HCT116 (cell line): Measurements from ENCODE around the gene SNX2. TPM values are rescaled to one million over a fixed set of nuclear protein-coding genes. Genes with fewer than 3 reads are reported as not detected.
"Not testable (repeated sequence)": the region's sequence is repeated elsewhere in the genome, so short reads cannot be mapped to it uniquely, and the experiment has no call there.

Experiments used
- ATAC-seq: fragments of 200-7000 bp; cut with Tn5 transposase; 2 replicates; pipeline ENCODE4 v1.9.1; 2020; ENCODE audit warnings: mild to moderate bottlenecking, moderate library complexity
- BruUV-seq: library from RNA; stranded (reverse); fragments of 400-500 nt; replicated peaks from 2 replicates; lab custom pipeline; 2021; lab: Mats Ljungman, UMichigan
- CTCF ChIA-PET: fragments of 300-600 bp; sonication (Branson Sonifier 250); formaldehyde crosslinking; loops from one replicate; lab custom pipeline; 2021; ENCODE audit warnings: antibody characterized with exemption; lab: Charles Lee
- POLR2A ChIA-PET: fragments of 300-600, 350-600 bp; sonication (Branson Sonifier 250); formaldehyde crosslinking; loops from one replicate; lab custom pipeline; 2021; ENCODE audit warnings: antibody characterized with exemption; lab: Charles Lee
- RAD21 ChIA-PET, 2 experiments: fragments of 300-600 bp; sonication (Branson Sonifier 250); formaldehyde crosslinking; loops; one replicate each; lab custom pipeline; 2023; ENCODE audit warnings: low total read pairs in 2 of 2; ENCODE audit not compliant: uncharacterized antibody in 2 of 2, unreplicated experiment in 2 of 2, low non-redundant PET in 1 of 2; lab: Charles Lee
- DNase-seq: peaks from one replicate; pipeline ENCODE4 v3.0.0-alpha.2; 2010; ENCODE audit warnings: low read depth, low spot score
- H2AFZ ChIP-seq: fragments of 200-600 bp; shearing (Covaris generic), sonication (generic); 2 replicates; pipeline ENCODE4 v1.6.1; 2017; ENCODE audit warnings: low read depth, mixed run types, mixed read lengths, antibody characterized with exemption, low read length; ENCODE audit not compliant: poor library complexity, severe bottlenecking
- H3K27ac ChIP-seq: 2 replicates; pipeline ENCODE4 v1.5.1; 2012; ENCODE audit warnings: low read depth, low read length
- H3K27me3 ChIP-seq: fragments of 200-600 bp; sonication (generic); 2 replicates; pipeline ENCODE4 v1.6.1; 2016; ENCODE audit warnings: mixed run types, low read length, mixed read lengths; ENCODE audit not compliant: insufficient read depth
- H3K36me3 ChIP-seq, 2 experiments: fragments of 200-500 bp in 1 of 2; fragments of 200-600 bp in 1 of 2; sonication (Bioruptor generic) in 1 of 2; sonication (generic) in 1 of 2; 2 replicates each; pipeline versions ENCODE4 v1.5.1 to v1.6.1; 2014 to 2016; ENCODE audit warnings: low read length in 2 of 2, inconsistent platforms in 1 of 2, mixed read lengths in 1 of 2, mixed run types in 1 of 2; ENCODE audit not compliant: insufficient read depth in 2 of 2, control insufficient read depth in 1 of 2
- H3K4me1 ChIP-seq, 2 experiments: fragments of 200-600 bp in 1 of 2; sonication (generic) in 1 of 2; 2 replicates each; pipeline versions ENCODE4 v1.5.1 to v1.6.1; 2012 to 2017; ENCODE audit warnings: low read length in 2 of 2, inconsistent platforms in 1 of 2, mild to moderate bottlenecking in 1 of 2, mixed read lengths in 1 of 2, mixed run types in 1 of 2, moderate library complexity in 1 of 2; ENCODE audit not compliant: insufficient read depth in 2 of 2, control insufficient read depth in 1 of 2
- H3K4me2 ChIP-seq: fragments of 200-600 bp; sonication (generic); 2 replicates; pipeline ENCODE4 v1.6.1; 2017; ENCODE audit warnings: mixed run types, low read length, mixed read lengths
- H3K4me3 ChIP-seq, 2 experiments: fragments of 200-600 bp in 1 of 2; sonication (generic) in 1 of 2; replicated peaks in 1 of 2; 2 replicates each; pipeline ENCODE4 v1.5.1; 2011 to 2016; ENCODE audit warnings: low read length in 2 of 2, control low read depth in 1 of 2, low read depth in 1 of 2, mild to moderate bottlenecking in 1 of 2, mixed read lengths in 1 of 2, mixed run types in 1 of 2
- H3K79me2 ChIP-seq: fragments of 200-600 bp; sonication (generic); 2 replicates; pipeline ENCODE4 v1.6.1; 2017; ENCODE audit warnings: mild to moderate bottlenecking, mixed run types, low read length, moderate library complexity, mixed read lengths; ENCODE audit not compliant: insufficient read depth
- H3K9ac ChIP-seq: fragments of 200-600 bp; sonication (generic); 2 replicates; pipeline ENCODE4 v1.6.1; 2016; ENCODE audit warnings: low read length, mixed read lengths
- H3K9me2 ChIP-seq: fragments of 200-600 bp; sonication (generic), shearing (Covaris generic); 2 replicates; pipeline ENCODE4 v1.6.1; 2017; ENCODE audit warnings: mixed run types, mild to moderate bottlenecking, moderate library complexity; ENCODE audit not compliant: insufficient read depth
- H3K9me3 ChIP-seq, 2 experiments: fragments of 200-500 bp in 1 of 2; fragments of 200-600 bp in 1 of 2; sonication (Bioruptor generic) in 1 of 2; sonication (generic) in 1 of 2; 2 replicates each; pipeline ENCODE4 v1.6.1; 2014 to 2017; ENCODE audit warnings: low read length in 2 of 2, mixed read lengths in 2 of 2, inconsistent platforms in 1 of 2, low read depth in 1 of 2, mild to moderate bottlenecking in 1 of 2, mixed run types in 1 of 2, moderate library complexity in 1 of 2; ENCODE audit not compliant: control insufficient read depth in 1 of 2, insufficient read depth in 1 of 2
- H4K20me1 ChIP-seq: fragments of 200-600 bp; sonication (generic), shearing (Covaris generic); 2 replicates; pipeline ENCODE4 v1.6.1; 2017; ENCODE audit warnings: mixed run types, mild to moderate bottlenecking, moderate library complexity; ENCODE audit not compliant: insufficient read depth
- CTCF ChIP-seq, 3 experiments: fragments of 200-600 bp in 1 of 3; sonication (generic) in 1 of 3; IDR thresholded peaks in 2 of 3; conservative IDR thresholded peaks in 1 of 3; 2 replicates each; pipeline ENCODE4 v1.5.1; 2012 to 2017; ENCODE audit warnings: low read depth in 2 of 3, low read length in 2 of 3, antibody characterized with exemption in 1 of 3, borderline replicate concordance in 1 of 3, control low read depth in 1 of 3, mild to moderate bottlenecking in 1 of 3, mixed read lengths in 1 of 3, mixed run types in 1 of 3, moderate library complexity in 1 of 3; ENCODE audit not compliant: insufficient read depth in 1 of 3
- EZH2phosphoT487 ChIP-seq: fragments of 200-600 bp; IDR thresholded peaks from 2 replicates; pipeline ENCODE4 v1.6.1; 2018; ENCODE audit warnings: antibody characterized with exemption, borderline replicate concordance
- POLR2A ChIP-seq: IDR thresholded peaks from 2 replicates; pipeline ENCODE4 v1.7.0; 2011; ENCODE audit warnings: borderline replicate concordance; ENCODE audit not compliant: insufficient read depth, insufficient read length; ENCODE audit errors: extremely low read depth
- POLR2AphosphoS5 ChIP-seq: IDR thresholded peaks from 2 replicates; pipeline ENCODE4 v1.6.1; 2011; ENCODE audit warnings: mild to moderate bottlenecking, low read depth, low read length, moderate library complexity
- REST ChIP-seq: IDR thresholded peaks from 2 replicates; pipeline ENCODE4 v1.6.1; 2012; ENCODE audit warnings: low read depth
- TCF7L2 ChIP-seq: IDR thresholded peaks from 2 replicates; pipeline ENCODE4 v1.7.0; 2011; ENCODE audit warnings: borderline replicate concordance, inconsistent platforms; ENCODE audit not compliant: insufficient read depth, insufficient read length; ENCODE audit errors: extremely low read depth
- YY1 ChIP-seq: IDR thresholded peaks from 2 replicates; pipeline ENCODE4 v1.6.1; 2011; ENCODE audit warnings: low read length, low read depth, moderate library complexity, mild to moderate bottlenecking; ENCODE audit not compliant: insufficient replicate concordance; ENCODE audit errors: extremely low read depth
- intact Hi-C: fragments of 100-400 bp; cut with micrococcal nuclease; formaldehyde crosslinking; loops from 2 replicates; pipeline ENCODE4 v1.10.0; 2022
- total RNA-seq: library from RNA; stranded (reverse); gene quantifications from one replicate; pipeline ENCODE4 v1.2.1, GENCODE V29; 2021; ENCODE audit not compliant: unreplicated experiment

SNX2 gene
- total RNA-seq, 1 experiment from 2014 or later: 57.7 TPM

- TF ChIP-seq REST: no peak
These were observed 74.9 kb downstream of the SNX2 start (continued) for GRCh38 chr5:122849771-122850170.

DNA sequence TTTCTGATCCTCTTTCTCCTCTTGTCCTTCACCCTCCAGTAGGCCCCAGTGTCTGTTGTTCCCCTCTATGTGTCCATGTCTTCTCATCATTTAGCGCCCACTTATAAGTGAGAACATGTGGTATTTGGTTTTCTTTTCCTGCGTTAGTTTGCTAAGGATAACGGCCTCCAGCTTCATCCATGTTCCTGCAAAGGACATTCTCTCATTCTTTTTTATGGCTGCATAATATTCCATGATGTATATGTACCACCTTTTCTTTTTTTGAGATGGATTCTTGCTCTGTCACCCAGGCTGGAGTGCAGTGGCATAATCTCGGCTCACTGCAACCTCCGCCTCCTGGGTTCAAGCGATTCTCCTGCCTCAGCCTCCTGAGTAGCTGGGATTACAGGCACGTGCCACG, 82.7 kb downstream of the SNX2 start:
- DNase-seq, H3K79me2 ChIP-seq, H3K9me2 ChIP-seq, H3K27me3 ChIP-seq, H4K20me1 ChIP-seq, H3K4me2 ChIP-seq, RAD21 ChIA-PET, H3K9me3 ChIP-seq, BruUV-seq, H3K4me3 ChIP-seq, H2AFZ ChIP-seq, intact Hi-C loops, H3K27ac ChIP-seq, H3K9ac ChIP-seq, ATAC-seq, CTCF ChIA-PET, H3K36me3 ChIP-seq, POLR2A ChIA-PET, H3K4me1 ChIP-seq: not testable (repeated sequence)

DNA sequence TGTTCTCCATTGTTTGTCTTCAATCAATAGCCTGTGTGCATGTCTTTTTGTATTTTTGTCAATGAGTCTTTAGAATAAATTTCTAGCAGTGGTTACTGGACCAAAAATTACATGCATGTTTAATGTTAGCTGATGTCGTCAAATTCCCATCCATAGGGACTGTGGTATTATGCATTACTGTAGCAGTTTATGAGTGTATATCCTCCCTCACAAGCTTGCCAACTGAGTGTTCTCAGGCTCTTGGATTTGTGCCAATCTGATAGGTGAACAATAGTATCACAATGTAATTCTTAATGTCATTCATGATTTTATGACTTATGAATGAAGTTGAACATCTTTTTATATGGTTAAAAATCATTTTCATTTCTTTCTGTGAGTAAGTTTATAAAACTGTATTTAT, 83.6 kb downstream of the SNX2 start:
- Histone ChIP-seq H3K4me2 (no peak overlapping the region), H3K9me3 (no peaks in the 10 kb centered on the region), H3K27me3 (no peaks in the 10 kb centered on the region), H3K9me2 (no peaks in the 10 kb centered on the region), H3K4me3 (no peak overlapping the region), H3K27ac (no peak overlapping the region), H3K36me3 (no peaks in the 10 kb centered on the region), H3K79me2 (0 out of 2 replicates have a peak, but pooled peaks cover 4% of the 10 kb centered on the region), H2AFZ (no peak overlapping the region), H3K9ac (no peak overlapping the region), H4K20me1 (no peaks in the 10 kb centered on the region), H3K4me1 (no peaks in the 10 kb centered on the region)
- POLR2A ChIA-PET: no interaction called here
- ATAC-seq (no peak), DNase-seq (no peak)
- BruUV-seq: no TSS peak
- RAD21 ChIA-PET: no interaction called here
- intact Hi-C loops: no loop called here
- CTCF ChIA-PET: no interaction called here
- TF ChIP-seq CTCF (IDR thresholded peaks at IDR 0.05 in 2 of 3, conservative IDR thresholded peaks at IDR 0.05 in 1 of 3; ENCODE audit: borderline replicate concordance in 1 of 3, insufficient read depth in 1 of 3, low read depth in 2 of 3, low read length in 2 of 3) (no peak), REST (no peak), TCF7L2 (no peak), YY1 (no peak), POLR2AphosphoS5 (no peak), POLR2A (no peak), EZH2phosphoT487 (no peak)
